Measurements from ENCODE around the gene IGSF21. TPM values are rescaled to one million over a fixed set of nuclear protein-coding genes. Genes with fewer than 3 reads are reported as not detected.

IGSF21 gene
- total RNA-seq, 4 donors from 2014 or later: 1.2 to 19.1 (median 1.9) TPM; not detected in 1

GRCh38 chr1:18343581-18343980 is 236.0 kb downstream of the IGSF21 start:
- no peaks in the 10 kb centered on the region for H3K27me3 ChIP-seq
- no peak overlapping the region for H3K4me3 ChIP-seq
- H3K9me3 ChIP-seq: no peaks in the 10 kb centered on the region
- H3K36me3 ChIP-seq: no peaks in the 10 kb centered on the region
- no peak for DNase-seq
- intact Hi-C loops (cut with DNase I; ENCODE audit: low total_unique reads): no loop called here
- H3K4me1 ChIP-seq: no peaks in the 10 kb centered on the region
- no peak for TF ChIP-seq CTCF (IDR thresholded peaks at IDR 0.05)
- no peak for TF ChIP-seq POLR2A (IDR thresholded peaks at IDR 0.05)
- no peak overlapping the region for H3K27ac ChIP-seq

- DNase-seq: no peak
- Histone ChIP-seq H3K27me3 (no peaks in the 10 kb centered on the region), H3K4me1 (no peaks in the 10 kb centered on the region), H3K4me3 (no peak overlapping the region), H3K9me3 (no peaks in the 10 kb centered on the region), H3K36me3 (no peaks in the 10 kb centered on the region), H3K27ac (no peak overlapping the region)
- intact Hi-C loops (cut with DNase I; ENCODE audit: low total_unique reads): no loop called here
- TF ChIP-seq CTCF (IDR thresholded peaks at IDR 0.05) (no peak), POLR2A (IDR thresholded peaks at IDR 0.05) (no peak)
These were observed 237.2 kb downstream of the IGSF21 start for GRCh38 chr1:18344755-18345154.

GRCh38 chr1:18347559-18347958 is 240.0 kb downstream of the IGSF21 start:
- no peak for DNase-seq
- Histone ChIP-seq H3K27ac (no peak overlapping the region), H3K36me3 (no peaks in the 10 kb centered on the region), H3K4me3 (no peak overlapping the region), H3K4me1 (no peaks in the 10 kb centered on the region), H3K9me3 (no peaks in the 10 kb centered on the region), H3K27me3 (no peaks in the 10 kb centered on the region)
- intact Hi-C loops (cut with DNase I; ENCODE audit: low total_unique reads): no loop called here
- TF ChIP-seq CTCF (IDR thresholded peaks at IDR 0.05): no peak
- no peak for TF ChIP-seq POLR2A (IDR thresholded peaks at IDR 0.05)

- TF ChIP-seq CTCF (IDR thresholded peaks at IDR 0.05) (no peak), POLR2A (IDR thresholded peaks at IDR 0.05) (no peak)
- DNase-seq: no peak
- Histone ChIP-seq H3K4me1 (no peaks in the 10 kb centered on the region), H3K27ac (no peak overlapping the region), H3K27me3 (no peaks in the 10 kb centered on the region), H3K9me3 (no peaks in the 10 kb centered on the region), H3K36me3 (no peaks in the 10 kb centered on the region), H3K4me3 (no peak overlapping the region)
- intact Hi-C loops (cut with DNase I; ENCODE audit: low total_unique reads): no loop called here
These were observed 240.8 kb downstream of the IGSF21 start for GRCh38 chr1:18348354-18348753.

GRCh38 chr1:18350747-18351146 is 243.1 kb downstream of the IGSF21 start:
- Histone ChIP-seq H3K9me3 (no peaks in the 10 kb centered on the region), H3K4me1 (no peaks in the 10 kb centered on the region), H3K27me3 (no peaks in the 10 kb centered on the region), H3K36me3 (no peaks in the 10 kb centered on the region), H3K4me3 (no peak overlapping the region), H3K27ac (no peak overlapping the region)
- intact Hi-C loops (cut with DNase I; ENCODE audit: low total_unique reads): no loop called here
- no peak for DNase-seq
- TF ChIP-seq CTCF (IDR thresholded peaks at IDR 0.05) (no peak), POLR2A (IDR thresholded peaks at IDR 0.05) (no peak)
